Fibroblast of lung (primary cell): ENCODE data around the gene CLIC4.

Experiments used
- EZH2 ChIP-seq: IDR thresholded peaks from 2 replicates; pipeline ENCODE4 v1.5.1; 2012; ENCODE audit warnings: low read length, control low read depth, mild to moderate bottlenecking; ENCODE audit errors: missing control alignments
- TF ChIP-seq, protein P1 (sequence below), 2 donors: IDR thresholded peaks in 1 of 2; conservative IDR thresholded peaks in 1 of 2; 1 replicate in 1 of 2; 2 replicates in 1 of 2; pipeline ENCODE4 v1.5.1; 2011 to 2012; ENCODE audit warnings: low read length in 2 of 2, control low read depth in 1 of 2, inconsistent platforms in 1 of 2, low read depth in 1 of 2, mild to moderate bottlenecking in 1 of 2

DNA sequence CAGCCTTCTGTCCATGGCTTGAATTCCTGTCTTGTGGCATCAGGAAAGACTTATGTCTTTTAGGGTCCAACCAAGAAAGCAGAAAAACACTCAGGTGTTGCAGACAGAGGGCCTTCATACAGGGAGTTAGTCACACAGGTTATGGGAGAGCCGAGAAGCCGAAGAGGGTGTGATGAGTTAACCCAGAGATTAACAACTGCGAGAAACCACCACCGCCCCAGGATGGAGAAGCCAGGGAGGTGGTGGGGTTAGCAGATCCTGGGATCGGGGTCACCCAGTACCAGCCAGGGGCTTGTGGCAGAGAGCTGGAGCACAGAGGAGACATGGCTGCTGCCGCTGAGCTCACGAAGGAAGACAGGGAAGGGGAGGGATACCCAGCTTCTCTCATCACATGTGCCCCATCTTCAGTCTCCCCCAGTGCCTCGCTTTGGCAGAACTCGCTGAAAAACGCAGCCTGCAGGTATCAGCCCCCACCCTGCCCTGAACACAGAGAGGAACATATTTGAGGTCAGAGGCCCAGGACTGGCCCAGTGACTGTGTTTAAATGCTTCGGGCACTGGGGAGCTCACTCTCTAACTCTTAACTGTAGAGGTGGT, 126.2 kb downstream of the CLIC4 start:
- TF ChIP-seq, protein P1, sequence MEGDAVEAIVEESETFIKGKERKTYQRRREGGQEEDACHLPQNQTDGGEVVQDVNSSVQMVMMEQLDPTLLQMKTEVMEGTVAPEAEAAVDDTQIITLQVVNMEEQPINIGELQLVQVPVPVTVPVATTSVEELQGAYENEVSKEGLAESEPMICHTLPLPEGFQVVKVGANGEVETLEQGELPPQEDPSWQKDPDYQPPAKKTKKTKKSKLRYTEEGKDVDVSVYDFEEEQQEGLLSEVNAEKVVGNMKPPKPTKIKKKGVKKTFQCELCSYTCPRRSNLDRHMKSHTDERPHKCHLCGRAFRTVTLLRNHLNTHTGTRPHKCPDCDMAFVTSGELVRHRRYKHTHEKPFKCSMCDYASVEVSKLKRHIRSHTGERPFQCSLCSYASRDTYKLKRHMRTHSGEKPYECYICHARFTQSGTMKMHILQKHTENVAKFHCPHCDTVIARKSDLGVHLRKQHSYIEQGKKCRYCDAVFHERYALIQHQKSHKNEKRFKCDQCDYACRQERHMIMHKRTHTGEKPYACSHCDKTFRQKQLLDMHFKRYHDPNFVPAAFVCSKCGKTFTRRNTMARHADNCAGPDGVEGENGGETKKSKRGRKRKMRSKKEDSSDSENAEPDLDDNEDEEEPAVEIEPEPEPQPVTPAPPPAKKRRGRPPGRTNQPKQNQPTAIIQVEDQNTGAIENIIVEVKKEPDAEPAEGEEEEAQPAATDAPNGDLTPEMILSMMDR (conservative IDR thresholded peaks at IDR 0.05 in 1 of 2, IDR thresholded peaks at IDR 0.05 in 1 of 2; ENCODE audit: low read depth in 1 of 2, low read length in 2 of 2), result no peak
- TF ChIP-seq EZH2, result no peak
